Activated T-helper 17 cell treated with anti-CD3 and anti-CD28 coated beads, Interleukin-2, amount 50 U/mL, for 72 hours (primary cell): ENCODE measurements around the gene SIRPA. TPM values are rescaled to one million over a fixed set of nuclear protein-coding genes. Genes with fewer than 3 reads are reported as not detected.

Experiments used
- ATAC-seq: fragments of 150-1000 bp; cut with Tn5 transposase; replicated peaks from 2 replicates; pipeline ENCODE4 v1.10.0; 2021; ENCODE audit warnings: mild to moderate bottlenecking, moderate library complexity
- H3K27ac Mint-ChIP-seq: one replicate; pipeline ENCODE4 v1.8.0; 2022; ENCODE audit warnings: mixed read lengths
- H3K27me3 Mint-ChIP-seq: one replicate; pipeline ENCODE4 v1.8.0; 2022; ENCODE audit warnings: mixed read lengths
- H3K36me3 Mint-ChIP-seq: one replicate; pipeline ENCODE4 v1.8.0; 2022; ENCODE audit warnings: low read depth, mild to moderate bottlenecking, mixed read lengths
- H3K4me1 Mint-ChIP-seq: one replicate; pipeline ENCODE4 v1.8.0; 2022; ENCODE audit warnings: mixed read lengths
- H3K4me3 Mint-ChIP-seq: one replicate; pipeline ENCODE4 v1.8.0; 2022; ENCODE audit warnings: mild to moderate bottlenecking, mixed read lengths
- H3K9me3 Mint-ChIP-seq: one replicate; pipeline ENCODE4 v1.8.0; 2022; ENCODE audit warnings: mixed read lengths
- total RNA-seq, 2 donors: library from RNA; stranded (reverse); gene quantifications; one replicate each; pipeline ENCODE4 v1.2.3, GENCODE V29; 2022

Gene SIRPA
- total RNA-seq, 2 donors from 2014 or later: 0.05 TPM; not detected in 1

DNA sequence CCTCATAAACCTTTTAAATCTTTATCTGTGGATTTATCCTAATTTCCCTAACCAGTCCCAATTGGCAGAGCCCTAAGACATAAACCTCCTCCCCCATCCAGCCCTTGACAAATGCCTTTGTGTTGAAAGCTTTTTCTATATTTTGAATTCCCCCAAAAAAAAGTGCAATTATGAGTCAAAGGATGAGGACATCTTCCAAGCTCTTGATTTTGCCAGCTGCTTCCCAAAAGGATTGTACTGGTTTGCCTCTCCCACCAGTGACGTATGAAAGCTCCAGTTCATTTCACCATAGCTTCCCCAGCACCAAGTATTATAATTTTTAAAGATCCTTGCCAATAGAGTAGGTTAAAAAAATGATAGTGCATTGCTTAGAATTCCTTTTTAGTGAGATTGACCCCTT, 38.9 kb downstream of the SIRPA start:
- Mint-ChIP-seq H3K4me3 (no peak overlapping the region), H3K4me1 (no peaks in the 10 kb centered on the region), H3K27ac (no peak overlapping the region), H3K9me3 (no peaks in the 10 kb centered on the region), H3K36me3 (no peaks in the 10 kb centered on the region), H3K27me3 (peaks cover 33% of the 10 kb centered on the region)
- no peak for ATAC-seq

DNA sequence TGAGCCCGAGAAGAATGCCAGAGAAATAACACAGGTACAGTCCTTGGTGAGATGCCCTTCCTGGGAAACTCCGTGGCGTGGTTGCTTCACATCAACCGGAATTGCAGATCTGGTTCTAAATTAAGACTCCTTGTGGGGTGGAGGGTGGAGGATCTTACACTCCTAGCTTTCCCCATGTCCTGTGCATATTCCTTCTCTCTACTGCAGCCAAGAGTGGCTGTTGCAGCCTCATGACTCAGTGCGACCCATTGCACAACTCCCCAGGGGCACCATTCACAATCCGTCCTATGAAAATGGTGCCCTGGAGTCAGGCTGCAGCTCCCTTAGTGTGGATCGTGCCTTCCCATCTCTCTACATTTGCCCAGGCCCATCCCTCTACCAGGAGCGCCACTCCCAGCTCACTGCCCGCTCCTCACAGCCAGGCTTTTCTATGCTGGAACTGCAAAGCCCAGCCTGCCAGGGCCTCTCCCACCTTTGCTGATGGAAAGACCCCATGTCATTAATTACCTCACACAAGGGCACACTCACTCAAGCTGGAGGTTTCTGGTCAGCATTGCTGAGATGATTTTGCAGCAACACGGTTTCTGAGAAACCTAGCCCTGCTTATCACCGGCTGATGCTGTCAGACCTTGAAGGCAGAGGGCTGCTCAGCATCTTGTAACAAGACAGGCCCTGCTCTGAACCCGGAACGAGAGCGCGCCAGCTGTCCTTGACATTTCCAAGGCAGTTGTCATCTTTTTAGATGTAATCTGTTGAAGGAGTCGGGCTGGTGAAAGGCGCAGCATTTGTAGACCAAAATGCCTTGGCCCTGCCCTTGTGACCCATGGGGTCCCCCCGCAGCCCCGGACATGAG, 39.7 kb downstream of the SIRPA start:
- no peak for ATAC-seq
- peaks cover 32% of the 10 kb centered on the region for H3K27me3 Mint-ChIP-seq
- no peaks in the 10 kb centered on the region for H3K9me3 Mint-ChIP-seq
- H3K4me3 Mint-ChIP-seq: no peak overlapping the region
- no peaks in the 10 kb centered on the region for H3K4me1 Mint-ChIP-seq
- H3K36me3 Mint-ChIP-seq: no peaks in the 10 kb centered on the region
- no peak overlapping the region for H3K27ac Mint-ChIP-seq

DNA sequence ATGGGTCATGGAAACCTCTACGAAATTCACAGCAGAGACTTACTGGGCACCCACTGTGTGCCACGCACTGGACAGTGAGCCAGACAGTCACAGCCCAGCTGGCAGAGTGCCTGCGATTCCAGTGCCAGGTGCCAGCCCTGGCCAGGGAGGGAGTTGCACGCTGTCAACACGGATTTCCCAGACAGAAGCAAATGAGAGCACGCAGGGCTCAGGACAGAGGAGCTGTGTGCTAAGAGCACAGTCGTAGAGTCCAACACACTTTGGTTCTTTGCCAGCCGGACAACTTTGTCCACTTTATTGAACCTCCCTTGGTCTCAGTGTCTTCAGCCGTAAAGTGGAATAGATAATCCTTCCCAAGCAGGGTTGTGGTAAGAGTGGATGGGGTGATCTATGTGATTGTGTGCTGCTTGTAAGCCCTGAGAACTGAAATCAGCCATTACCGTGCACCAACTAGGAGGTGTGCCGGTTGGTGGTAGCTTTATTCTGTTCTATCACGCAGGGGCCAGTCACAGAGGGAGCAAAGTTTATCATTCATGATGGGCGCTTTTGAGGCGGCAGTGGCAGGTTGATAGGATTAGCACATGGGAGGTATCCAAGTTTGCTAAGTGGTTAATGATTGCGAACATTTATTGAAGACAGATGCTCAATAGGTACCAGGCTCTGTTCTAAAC, 40.6 kb downstream of the SIRPA start:
- no peak for ATAC-seq
- no peaks in the 10 kb centered on the region for H3K4me1 Mint-ChIP-seq
- H3K9me3 Mint-ChIP-seq: no peaks in the 10 kb centered on the region
- no peak overlapping the region for H3K27ac Mint-ChIP-seq
- peaks cover 32% of the 10 kb centered on the region for H3K27me3 Mint-ChIP-seq
- no peak overlapping the region for H3K4me3 Mint-ChIP-seq
- no peaks in the 10 kb centered on the region for H3K36me3 Mint-ChIP-seq

DNA sequence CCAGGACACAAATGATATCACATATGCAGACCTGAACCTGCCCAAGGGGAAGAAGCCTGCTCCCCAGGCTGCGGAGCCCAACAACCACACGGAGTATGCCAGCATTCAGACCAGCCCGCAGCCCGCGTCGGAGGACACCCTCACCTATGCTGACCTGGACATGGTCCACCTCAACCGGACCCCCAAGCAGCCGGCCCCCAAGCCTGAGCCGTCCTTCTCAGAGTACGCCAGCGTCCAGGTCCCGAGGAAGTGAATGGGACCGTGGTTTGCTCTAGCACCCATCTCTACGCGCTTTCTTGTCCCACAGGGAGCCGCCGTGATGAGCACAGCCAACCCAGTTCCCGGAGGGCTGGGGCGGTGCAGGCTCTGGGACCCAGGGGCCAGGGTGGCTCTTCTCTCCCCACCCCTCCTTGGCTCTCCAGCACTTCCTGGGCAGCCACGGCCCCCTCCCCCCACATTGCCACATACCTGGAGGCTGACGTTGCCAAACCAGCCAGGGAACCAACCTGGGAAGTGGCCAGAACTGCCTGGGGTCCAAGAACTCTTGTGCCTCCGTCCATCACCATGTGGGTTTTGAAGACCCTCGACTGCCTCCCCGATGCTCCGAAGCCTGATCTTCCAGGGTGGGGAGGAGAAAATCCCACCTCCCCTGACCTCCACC, 42.2 kb downstream of the SIRPA start:
- Mint-ChIP-seq H3K36me3 (no peaks in the 10 kb centered on the region), H3K9me3 (no peaks in the 10 kb centered on the region), H3K4me3 (no peak overlapping the region), H3K27ac (no peak overlapping the region), H3K27me3 (peaks cover 25% of the 10 kb centered on the region), H3K4me1 (no peaks in the 10 kb centered on the region)
- ATAC-seq: no peak

DNA sequence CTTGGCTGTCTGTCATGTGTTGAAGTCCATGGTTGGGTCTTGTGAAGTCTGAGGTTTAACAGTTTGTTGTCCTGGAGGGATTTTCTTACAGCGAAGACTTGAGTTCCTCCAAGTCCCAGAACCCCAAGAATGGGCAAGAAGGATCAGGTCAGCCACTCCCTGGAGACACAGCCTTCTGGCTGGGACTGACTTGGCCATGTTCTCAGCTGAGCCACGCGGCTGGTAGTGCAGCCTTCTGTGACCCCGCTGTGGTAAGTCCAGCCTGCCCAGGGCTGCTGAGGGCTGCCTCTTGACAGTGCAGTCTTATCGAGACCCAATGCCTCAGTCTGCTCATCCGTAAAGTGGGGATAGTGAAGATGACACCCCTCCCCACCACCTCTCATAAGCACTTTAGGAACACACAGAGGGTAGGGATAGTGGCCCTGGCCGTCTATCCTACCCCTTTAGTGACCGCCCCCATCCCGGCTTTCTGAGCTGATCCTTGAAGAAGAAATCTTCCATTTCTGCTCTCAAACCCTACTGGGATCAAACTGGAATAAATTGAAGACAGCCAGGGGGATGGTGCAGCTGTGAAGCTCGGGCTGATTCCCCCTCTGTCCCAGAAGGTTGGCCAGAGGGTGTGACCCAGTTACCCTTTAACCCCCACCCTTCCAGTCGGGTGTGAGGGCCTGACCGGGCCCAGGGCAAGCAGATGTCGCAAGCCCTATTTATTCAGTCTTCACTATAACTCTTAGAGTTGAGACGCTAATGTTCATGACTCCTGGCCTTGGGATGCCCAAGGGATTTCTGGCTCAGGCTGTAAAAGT, 43.5 kb downstream of the SIRPA start:
- Mint-ChIP-seq H3K4me1 (no peaks in the 10 kb centered on the region), H3K27ac (no peak overlapping the region), H3K36me3 (no peaks in the 10 kb centered on the region), H3K27me3 (peaks cover 30% of the 10 kb centered on the region), H3K9me3 (no peaks in the 10 kb centered on the region), H3K4me3 (no peak overlapping the region)
- ATAC-seq: no peak

DNA sequence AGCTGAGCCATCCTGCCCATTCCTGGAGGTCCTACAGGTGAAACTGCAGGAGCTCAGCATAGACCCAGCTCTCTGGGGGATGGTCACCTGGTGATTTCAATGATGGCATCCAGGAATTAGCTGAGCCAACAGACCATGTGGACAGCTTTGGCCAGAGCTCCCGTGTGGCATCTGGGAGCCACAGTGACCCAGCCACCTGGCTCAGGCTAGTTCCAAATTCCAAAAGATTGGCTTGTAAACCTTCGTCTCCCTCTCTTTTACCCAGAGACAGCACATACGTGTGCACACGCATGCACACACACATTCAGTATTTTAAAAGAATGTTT, 44.0 kb downstream of the SIRPA start:
- no peak for ATAC-seq
- no peaks in the 10 kb centered on the region for H3K9me3 Mint-ChIP-seq
- H3K4me1 Mint-ChIP-seq: no peaks in the 10 kb centered on the region
- no peak overlapping the region for H3K4me3 Mint-ChIP-seq
- no peaks in the 10 kb centered on the region for H3K36me3 Mint-ChIP-seq
- no peak overlapping the region for H3K27ac Mint-ChIP-seq
- H3K27me3 Mint-ChIP-seq: peaks cover 32% of the 10 kb centered on the region

DNA sequence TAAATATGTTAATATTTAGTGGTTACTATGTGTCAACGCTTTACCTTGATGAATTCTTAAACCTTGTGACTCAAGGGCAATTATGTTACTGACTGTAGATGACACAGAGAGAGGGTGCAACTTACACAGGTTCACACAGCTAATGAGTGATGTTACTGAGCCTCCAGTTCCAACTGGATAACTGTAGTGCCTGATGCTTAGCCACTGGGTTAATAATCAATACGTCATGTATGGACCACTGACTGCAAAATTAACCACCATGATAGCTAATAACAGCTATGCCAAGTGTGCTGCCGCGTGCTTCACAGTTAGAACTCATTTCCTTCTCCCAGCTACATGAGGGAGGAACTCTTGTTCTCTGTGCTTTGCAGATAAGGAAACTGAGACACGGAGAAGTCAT, 45.4 kb downstream of the SIRPA start:
- Mint-ChIP-seq H3K4me3 (no peak overlapping the region), H3K4me1 (no peaks in the 10 kb centered on the region), H3K9me3 (no peaks in the 10 kb centered on the region), H3K27me3 (peaks cover 34% of the 10 kb centered on the region), H3K36me3 (no peaks in the 10 kb centered on the region), H3K27ac (no peak overlapping the region)
- no peak for ATAC-seq

DNA sequence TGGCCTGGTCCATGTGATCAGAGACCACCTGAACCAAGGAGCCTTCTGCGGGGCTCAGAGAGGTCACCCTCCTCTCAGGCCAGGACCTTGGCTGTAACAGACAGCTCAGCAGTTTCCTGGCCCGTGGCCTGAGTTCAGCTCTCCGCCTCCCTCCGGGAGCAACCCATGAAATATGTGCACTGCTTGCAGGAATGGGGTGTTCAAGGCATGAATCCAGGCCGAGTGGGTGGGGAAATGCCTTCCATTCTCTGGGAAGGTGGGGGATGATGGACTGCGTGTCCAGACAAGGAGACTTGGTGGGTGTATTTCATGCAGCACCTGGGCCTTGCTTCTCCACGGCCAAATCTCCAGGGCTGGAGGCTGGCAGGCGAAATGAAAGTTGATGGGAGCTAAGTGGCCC, 46.0 kb downstream of the SIRPA start:
- peaks cover 34% of the 10 kb centered on the region for H3K27me3 Mint-ChIP-seq
- H3K27ac Mint-ChIP-seq: no peak overlapping the region
- H3K4me1 Mint-ChIP-seq: no peaks in the 10 kb centered on the region
- no peaks in the 10 kb centered on the region for H3K9me3 Mint-ChIP-seq
- ATAC-seq: no peak
- no peak overlapping the region for H3K4me3 Mint-ChIP-seq
- no peaks in the 10 kb centered on the region for H3K36me3 Mint-ChIP-seq

DNA sequence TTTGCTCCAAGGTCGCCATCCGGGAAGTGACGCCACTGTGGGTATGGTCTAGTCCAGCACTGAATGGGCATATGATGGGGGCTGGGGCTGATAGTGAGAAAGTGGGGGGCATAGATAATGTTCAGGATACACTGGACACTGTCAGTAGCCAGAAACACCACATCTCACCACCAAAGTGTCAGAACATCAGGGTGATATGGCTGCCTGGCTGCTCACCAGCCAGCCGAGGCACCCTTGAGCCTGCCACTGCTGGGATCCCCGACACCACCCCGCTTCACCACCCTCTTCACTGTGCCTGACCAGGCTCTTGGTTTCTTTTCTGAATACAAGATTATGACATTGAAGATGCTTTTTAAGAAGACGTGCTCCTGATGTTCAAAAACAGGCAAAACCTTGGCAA, 46.9 kb downstream of the SIRPA start:
- Mint-ChIP-seq H3K27me3 (peaks cover 33% of the 10 kb centered on the region), H3K27ac (no peak overlapping the region), H3K36me3 (no peaks in the 10 kb centered on the region), H3K4me1 (no peaks in the 10 kb centered on the region), H3K9me3 (no peaks in the 10 kb centered on the region), H3K4me3 (no peak overlapping the region)
- no peak for ATAC-seq

DNA sequence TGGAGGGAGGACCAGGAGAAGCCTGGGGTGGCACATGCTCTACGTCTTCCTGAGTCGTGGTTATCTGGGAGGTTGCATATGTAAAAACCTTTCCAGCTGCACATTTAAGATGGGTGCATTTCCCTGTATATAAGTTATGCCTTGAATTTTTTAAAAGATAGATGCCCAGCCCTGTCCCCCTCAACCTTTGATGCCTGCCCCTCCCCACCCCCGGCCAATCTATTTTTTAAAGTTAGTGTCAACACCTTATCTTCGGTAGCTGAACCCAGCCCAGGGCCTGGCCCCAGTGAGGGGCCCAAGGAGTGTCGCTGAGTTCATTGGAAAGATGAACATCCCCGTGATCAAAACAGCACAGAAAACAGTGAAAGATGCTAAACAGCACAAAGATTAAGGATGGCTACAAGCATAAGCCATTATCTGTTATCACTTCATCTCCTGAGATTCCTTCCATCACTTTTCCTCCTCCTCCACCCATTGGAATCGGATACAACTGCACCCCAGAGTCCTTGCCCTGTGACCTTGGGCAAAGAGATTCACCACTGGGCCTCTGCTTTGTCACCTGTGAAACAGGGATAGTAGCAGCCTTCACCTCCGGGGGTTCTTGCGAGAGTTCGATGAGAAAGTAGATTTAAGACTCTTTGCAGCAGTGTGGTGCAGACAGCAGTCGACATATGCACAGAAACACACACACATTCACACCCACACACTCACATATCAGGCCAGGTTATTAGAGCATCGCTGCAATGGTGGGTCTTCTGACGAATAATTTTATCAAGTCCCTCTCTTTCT, 47.5 kb downstream of the SIRPA start:
- H3K27ac Mint-ChIP-seq: no peak overlapping the region
- H3K36me3 Mint-ChIP-seq: no peaks in the 10 kb centered on the region
- H3K4me3 Mint-ChIP-seq: no peak overlapping the region
- no peaks in the 10 kb centered on the region for H3K4me1 Mint-ChIP-seq
- no peaks in the 10 kb centered on the region for H3K9me3 Mint-ChIP-seq
- no peak for ATAC-seq
- peaks cover 35% of the 10 kb centered on the region for H3K27me3 Mint-ChIP-seq

DNA sequence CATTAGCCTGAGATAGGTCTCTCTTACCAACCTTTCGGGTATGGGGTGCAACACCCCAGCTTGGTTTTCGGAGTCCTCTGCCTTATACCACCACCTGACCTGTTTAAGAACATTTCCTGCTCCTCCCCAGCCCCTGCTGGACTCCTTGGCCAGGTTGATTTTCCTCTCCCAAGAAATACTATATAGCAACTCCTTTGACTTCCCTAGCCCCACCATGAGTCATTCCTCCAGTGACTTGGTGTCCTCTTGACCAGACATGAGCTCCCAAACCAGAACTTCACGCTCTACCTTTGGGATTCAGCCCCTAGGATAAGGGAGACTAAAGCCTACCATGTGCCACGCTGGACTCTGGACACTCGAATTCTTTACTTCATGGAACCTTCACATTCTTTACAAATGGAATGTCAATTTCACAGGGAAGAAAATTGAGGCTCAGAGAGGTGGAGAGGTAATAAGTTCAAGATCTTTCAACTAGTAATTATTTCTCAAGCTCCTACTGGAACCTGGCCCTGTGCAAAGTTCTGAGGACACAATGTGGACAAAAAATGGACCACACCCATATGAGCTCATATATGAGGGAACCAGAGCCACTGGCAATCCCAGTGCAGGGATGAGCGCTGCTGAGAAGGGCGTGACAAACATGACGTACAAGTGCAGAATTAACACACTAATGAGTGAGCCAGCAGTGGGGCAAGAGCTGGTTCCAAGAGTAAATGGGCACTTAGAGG, 48.2 kb downstream of the SIRPA start:
- Mint-ChIP-seq H3K4me1 (no peaks in the 10 kb centered on the region), H3K4me3 (no peak overlapping the region), H3K36me3 (no peaks in the 10 kb centered on the region), H3K27ac (no peak overlapping the region), H3K9me3 (no peaks in the 10 kb centered on the region), H3K27me3 (peaks cover 36% of the 10 kb centered on the region)
- ATAC-seq: no peak

DNA sequence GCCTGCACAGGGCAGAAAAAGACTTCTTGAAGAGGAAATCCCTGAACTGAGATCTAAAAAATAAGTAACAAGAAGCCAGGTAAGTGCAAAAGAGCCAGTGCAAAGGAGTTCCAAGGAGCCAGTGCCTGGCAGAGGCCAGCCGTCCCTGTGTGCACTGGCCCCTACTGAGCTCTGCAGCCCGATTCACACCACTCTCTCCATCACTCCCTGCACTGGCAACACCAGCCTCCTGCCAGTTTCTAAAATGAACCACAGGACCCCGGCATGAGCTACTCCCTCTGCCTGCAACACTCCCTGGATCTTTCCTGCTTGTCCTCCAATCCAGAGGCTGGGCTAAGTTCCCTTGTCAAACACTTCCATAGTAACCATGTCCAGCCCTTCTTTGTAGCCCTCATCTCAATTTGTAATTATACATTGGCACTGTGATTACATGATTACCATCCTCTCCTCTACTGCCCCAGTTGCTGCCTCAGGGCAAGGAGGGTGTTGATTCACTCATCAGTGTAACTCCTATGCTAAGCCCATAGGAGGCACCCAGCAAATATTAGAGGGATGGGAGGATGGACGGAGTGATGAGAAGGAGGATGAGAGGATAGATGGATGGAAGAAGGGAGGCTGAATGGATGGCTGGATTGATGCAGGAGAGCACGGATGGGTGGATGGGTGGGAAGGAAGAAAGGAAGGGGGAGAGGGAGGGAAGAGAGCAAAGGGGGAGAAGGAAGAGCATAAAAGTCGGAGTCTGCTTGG, 49.3 kb downstream of the SIRPA start:
- Mint-ChIP-seq H3K36me3 (no peaks in the 10 kb centered on the region), H3K27ac (no peak overlapping the region), H3K9me3 (no peaks in the 10 kb centered on the region), H3K4me3 (no peak overlapping the region), H3K4me1 (no peaks in the 10 kb centered on the region), H3K27me3 (peaks cover 39% of the 10 kb centered on the region)
- no peak for ATAC-seq

DNA sequence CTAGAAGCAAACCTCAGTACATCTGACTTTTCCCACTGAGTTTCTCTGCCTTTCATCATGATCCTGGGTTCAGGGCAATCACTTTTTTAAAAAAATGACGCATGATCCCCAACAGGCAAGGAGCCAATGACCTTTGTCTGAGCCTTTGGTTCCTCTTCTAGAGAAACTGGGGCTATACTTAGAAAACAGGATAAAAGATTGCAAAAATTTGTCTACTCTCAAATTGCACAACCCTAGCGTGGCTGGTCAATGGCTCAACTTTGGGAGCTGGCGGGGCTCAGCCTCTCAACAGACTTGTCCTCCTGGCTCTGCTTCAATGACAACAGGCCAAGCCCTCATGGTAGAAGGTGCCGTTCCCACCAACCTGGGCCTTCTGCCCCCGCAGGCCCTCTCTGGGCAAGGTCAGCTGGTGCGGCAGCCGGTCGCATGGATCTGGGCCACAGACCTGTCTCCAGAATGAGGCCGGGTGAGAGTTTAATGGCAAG, 50.0 kb downstream of the SIRPA start:
- H3K27me3 Mint-ChIP-seq: peaks cover 39% of the 10 kb centered on the region
- no peaks in the 10 kb centered on the region for H3K36me3 Mint-ChIP-seq
- H3K4me3 Mint-ChIP-seq: no peak overlapping the region
- ATAC-seq: no peak
- no peak overlapping the region for H3K27ac Mint-ChIP-seq
- no peaks in the 10 kb centered on the region for H3K9me3 Mint-ChIP-seq
- H3K4me1 Mint-ChIP-seq: no peaks in the 10 kb centered on the region
